IMR-90 (cell line): ENCODE results near the gene TUBB2B. TPM values are rescaled to one million over a fixed set of nuclear protein-coding genes. Genes with fewer than 3 reads are reported as not detected.

Source experiments
- ATAC-seq: fragments of 200-7000 bp; cut with Tn5 transposase; 2 replicates; pipeline ENCODE4 v1.9.1; 2020; ENCODE audit warnings: low read depth, mild to moderate bottlenecking, moderate library complexity
- BruUV-seq: library from RNA; stranded (reverse); fragments of 400-500 nt; replicated peaks from 2 replicates; lab custom pipeline; 2021; lab: Mats Ljungman, UMichigan
- CTCF ChIA-PET: fragments of 300-600 bp; formaldehyde crosslinking; extraction: SDS; loops from one replicate; lab custom pipeline; 2021; ENCODE audit warnings: antibody characterized with exemption; lab: Yijun Ruan, JAX
- POLR2A ChIA-PET: fragments of 300-600 bp; sonication (Branson Sonifier 250); formaldehyde crosslinking; loops from one replicate; lab custom pipeline; 2022; ENCODE audit warnings: antibody characterized with exemption; ENCODE audit not compliant: unreplicated experiment; lab: Charles Lee
- DNase-seq: peaks from one replicate; pipeline ENCODE4 v3.0.0; 2013
- H2AFZ ChIP-seq: replicated peaks from 2 replicates; pipeline ENCODE3; 2013; ENCODE audit warnings: low read length, mild to moderate bottlenecking; ENCODE audit not compliant: poor library complexity
- H2AK5ac ChIP-seq: 2 replicates; pipeline ENCODE4 v1.6.1; 2013; ENCODE audit warnings: low read depth, low read length, inconsistent platforms
- H2AK9ac ChIP-seq: replicated peaks from 2 replicates; pipeline ENCODE3; 2013; ENCODE audit warnings: mild to moderate bottlenecking, low read depth, low read length, moderate library complexity; ENCODE audit not compliant: poor library complexity
- H2BK120ac ChIP-seq: 2 replicates; pipeline ENCODE4 v1.6.1; 2013; ENCODE audit warnings: low read depth, low read length, inconsistent platforms
- H2BK15ac ChIP-seq: 3 replicates; pipeline ENCODE4 v1.6.1; 2013; ENCODE audit warnings: low read depth, low read length, inconsistent platforms
- H2BK20ac ChIP-seq: 2 replicates; pipeline ENCODE4 v1.6.1; 2013; ENCODE audit warnings: low read depth, mild to moderate bottlenecking, inconsistent platforms, low read length, moderate library complexity
- H2BK5ac ChIP-seq: 2 replicates; pipeline ENCODE4 v1.6.1; 2013; ENCODE audit warnings: mild to moderate bottlenecking, low read depth, low read length, inconsistent platforms; ENCODE audit not compliant: poor library complexity, severe bottlenecking
- H3K14ac ChIP-seq: replicated peaks from 2 replicates; pipeline ENCODE4 v1.6.1; 2013; ENCODE audit warnings: low read depth, low read length, inconsistent platforms
- H3K18ac ChIP-seq: 2 replicates; pipeline ENCODE4 v1.6.1; 2013; ENCODE audit warnings: low read depth, low read length, control low read depth
- H3K23ac ChIP-seq: 2 replicates; pipeline ENCODE4 v1.6.1; 2013; ENCODE audit warnings: low read depth, low read length, inconsistent platforms
- H3K27ac ChIP-seq: 2 replicates; pipeline ENCODE4 v1.5.1; 2013; ENCODE audit warnings: mild to moderate bottlenecking, control low read depth, low read length; ENCODE audit not compliant: insufficient read depth
- H3K27me3 ChIP-seq: 2 replicates; pipeline ENCODE4 v1.6.1; 2013; ENCODE audit warnings: low read length; ENCODE audit not compliant: control insufficient read depth, insufficient read depth
- H3K36me3 ChIP-seq: 2 replicates; pipeline ENCODE4 v1.6.1; 2013; ENCODE audit warnings: low read length, mixed read lengths; ENCODE audit not compliant: control insufficient read depth, insufficient read depth
- H3K4ac ChIP-seq: 2 replicates; pipeline ENCODE4 v1.6.1; 2013; ENCODE audit warnings: low read depth, low read length, inconsistent platforms
- H3K4me1 ChIP-seq: 2 replicates; pipeline ENCODE4 v1.6.1; 2013; ENCODE audit warnings: low read length, mixed read lengths; ENCODE audit not compliant: control insufficient read depth, insufficient read depth
- H3K4me2 ChIP-seq: 2 replicates; pipeline ENCODE4 v1.6.1; 2013; ENCODE audit warnings: low read depth, mild to moderate bottlenecking, control low read depth, low read length, moderate library complexity
- H3K4me3 ChIP-seq: 2 replicates; pipeline ENCODE4 v1.5.1; 2013; ENCODE audit warnings: low read depth, mild to moderate bottlenecking, control low read depth, low read length, moderate library complexity; ENCODE audit not compliant: insufficient read depth
- H3K56ac ChIP-seq: 2 replicates; pipeline ENCODE4 v1.6.1; 2013; ENCODE audit warnings: low read length, inconsistent platforms; ENCODE audit not compliant: insufficient read depth; ENCODE audit errors: extremely low read depth
- H3K79me1 ChIP-seq, 2 experiments: 2 replicates each; pipeline ENCODE4 v1.6.1; 2013; ENCODE audit warnings: low read length in 2 of 2, inconsistent platforms in 1 of 2, low read depth in 1 of 2
- H3K9ac ChIP-seq: 2 replicates; pipeline ENCODE4 v1.6.1; 2013; ENCODE audit warnings: low read depth, low read length, control low read depth
- H3K9me1 ChIP-seq: 2 replicates; pipeline ENCODE4 v1.6.1; 2013; ENCODE audit warnings: low read length, inconsistent platforms; ENCODE audit not compliant: insufficient read depth
- H3K9me3 ChIP-seq: 2 replicates; pipeline ENCODE4 v1.6.1; 2013; ENCODE audit warnings: low read length; ENCODE audit not compliant: control insufficient read depth, insufficient read depth
- H4K20me1 ChIP-seq: 2 replicates; pipeline ENCODE4 v1.6.1; 2013; ENCODE audit warnings: low read length, inconsistent platforms; ENCODE audit not compliant: insufficient read depth
- H4K5ac ChIP-seq: 2 replicates; pipeline ENCODE4 v1.6.1; 2013; ENCODE audit warnings: mild to moderate bottlenecking, low read depth, low read length, control low read depth
- H4K8ac ChIP-seq, 2 experiments: 2 replicates each; pipeline ENCODE4 v1.6.1; 2013; ENCODE audit warnings: low read depth in 2 of 2, low read length in 2 of 2, control low read depth in 1 of 2, inconsistent platforms in 1 of 2
- H4K91ac ChIP-seq: 2 replicates; pipeline ENCODE4 v1.6.1; 2013; ENCODE audit warnings: low read depth, low read length, inconsistent platforms; ENCODE audit not compliant: insufficient read depth
- BHLHE40 ChIP-seq: fragments of 150-350 bp; IDR thresholded peaks from 2 replicates; pipeline ENCODE4 v1.6.1; 2016; ENCODE audit warnings: mild to moderate bottlenecking, low read depth, low read length
- CEBPB ChIP-seq: IDR thresholded peaks from 2 replicates; pipeline ENCODE4 v1.6.1; 2012; ENCODE audit warnings: low read depth, low read length, improper control_type of control experiment
- CHD1 ChIP-seq: IDR thresholded peaks from 2 replicates; pipeline ENCODE4 v1.6.1; 2012; ENCODE audit warnings: low read depth, low read length, improper control_type of control experiment
- ELK1 ChIP-seq: fragments of 150-350 bp; IDR thresholded peaks from 2 replicates; pipeline ENCODE4 v1.6.1; 2016; ENCODE audit warnings: low read depth, mild to moderate bottlenecking, low read length, moderate library complexity, borderline replicate concordance
- FOS ChIP-seq: fragments of 150-350 bp; IDR thresholded peaks from 2 replicates; pipeline ENCODE4 v1.6.1; 2016; ENCODE audit warnings: low read depth, low read length
- MAFK ChIP-seq: IDR thresholded peaks from 2 replicates; pipeline ENCODE4 v1.6.1; 2012; ENCODE audit warnings: low read depth, low read length, improper control_type of control experiment
- MAZ ChIP-seq: IDR thresholded peaks from 2 replicates; pipeline ENCODE4 v1.6.1; 2012; ENCODE audit warnings: low read depth, mild to moderate bottlenecking, low read length, improper control_type of control experiment, moderate library complexity, borderline replicate concordance
- MXI1 ChIP-seq: IDR thresholded peaks from 2 replicates; pipeline ENCODE4 v1.6.1; 2012; ENCODE audit warnings: low read depth, mild to moderate bottlenecking, low read length, moderate library complexity, borderline replicate concordance
- NFE2L2 ChIP-seq: fragments of 150-350 bp; IDR thresholded peaks from 2 replicates; pipeline ENCODE4 v1.6.1; 2016; ENCODE audit warnings: low read depth, mild to moderate bottlenecking, low read length
- POLR2A ChIP-seq: IDR thresholded peaks from 2 replicates; pipeline ENCODE4 v1.6.1; 2012; ENCODE audit warnings: mild to moderate bottlenecking, low read depth, low read length
- RAD21 ChIP-seq: IDR thresholded peaks from 2 replicates; pipeline ENCODE4 v1.6.1; 2012; ENCODE audit warnings: low read length, improper control_type of control experiment
- RCOR1 ChIP-seq: IDR thresholded peaks from 2 replicates; pipeline ENCODE4 v1.6.1; 2012; ENCODE audit warnings: mild to moderate bottlenecking, low read length, improper control_type of control experiment; ENCODE audit not compliant: insufficient replicate concordance
- RFX5 ChIP-seq: IDR thresholded peaks from 2 replicates; pipeline ENCODE4 v1.8.0; 2012; ENCODE audit warnings: low read depth, mild to moderate bottlenecking, low read length, moderate library complexity
- SMC3 ChIP-seq: fragments of 150-350 bp; IDR thresholded peaks from 2 replicates; pipeline ENCODE4 v1.6.1; 2016; ENCODE audit warnings: low read depth, mild to moderate bottlenecking, antibody characterized with exemption, low read length, moderate library complexity
- USF2 ChIP-seq: fragments of 150-350 bp; IDR thresholded peaks from 2 replicates; pipeline ENCODE4 v1.6.1; 2017; ENCODE audit warnings: mild to moderate bottlenecking, antibody characterized with exemption, low read length, low read depth
- WGBS, 2 experiments: methylation state at CpG; one replicate each; pipeline versions ENCODE4 v1.1.5 to v1.1.7; 2013; ENCODE audit warnings: missing lambda C conversion rate in 2 of 2; ENCODE audit not compliant: insufficient read length in 1 of 2; ENCODE audit errors: extremely low coverage in 2 of 2; 5-methylcytosine and 5-hydroxymethylcytosine counted together
- dilution Hi-C: fragments of 300-500 bp; cut with HindIII; formaldehyde crosslinking; loops from one replicate; pipeline ENCODE4 v1.14.3; 2018; ENCODE audit warnings: low sequenced_read_pairs; ENCODE audit not compliant: unreplicated experiment
- in situ Hi-C: fragments of 300-500 bp; cut with MboI; formaldehyde crosslinking; loops from 3 replicates; pipeline ENCODE4 v1.14.3; 2019; ENCODE audit warnings: low sequenced_read_pairs, inconsistent platforms, mixed read lengths
- intact Hi-C: fragments of 100-400 bp; cut with micrococcal nuclease; formaldehyde crosslinking; loops from 2 replicates; pipeline ENCODE4 v1.10.0; 2022
- polyA plus RNA-seq, 3 experiments: library from polyadenylated mRNA; depleted of rRNA; stranded (reverse); fragments of >200 nt; gene quantifications; 2 replicates each; pipeline ENCODE4 v1.2.3, GENCODE V29; 2012; ENCODE audit warnings: low replicate concordance in 1 of 3
- total RNA-seq: library from RNA; depleted of rRNA; stranded (reverse); fragments of >200 nt; gene quantifications from 2 replicates; pipeline ENCODE4 v1.2.3, GENCODE V29; 2012
- TF ChIP-seq, protein P1 (sequence below): conservative IDR thresholded peaks from 2 replicates; pipeline ENCODE4 v1.5.1; 2012; ENCODE audit warnings: mild to moderate bottlenecking, low read depth, low read length, improper control_type of control experiment

TUBB2B gene
- total and polyA plus RNA-seq, 2 of the 4 experiments (the other 2 are of a cell fraction) = 13.6 to 21.1 TPM

DNA sequence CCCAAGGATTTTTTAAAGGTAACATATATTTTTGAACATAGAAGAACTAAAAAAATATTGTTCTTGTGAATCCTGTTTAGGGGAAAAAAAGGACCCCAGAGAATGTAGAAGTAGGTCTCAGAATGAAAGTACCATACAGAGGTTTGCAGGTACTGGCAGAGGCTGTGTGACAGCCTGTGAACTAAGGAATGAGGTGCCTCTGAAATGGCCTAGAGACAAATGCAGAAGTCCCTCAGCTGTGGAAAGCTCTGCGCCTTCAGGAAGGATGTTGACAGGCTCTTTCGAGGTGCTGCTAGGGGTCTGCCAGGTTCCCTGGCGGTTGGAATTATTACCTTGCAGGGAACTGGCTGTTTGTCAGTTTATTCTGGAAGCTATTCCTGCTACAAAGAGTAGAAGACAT, 8.6 kb upstream of the TUBB2B start:
- H3K56ac ChIP-seq = no peak overlapping the region
- dilution Hi-C loops (no loop called here), in situ Hi-C loops (no loop called here), intact Hi-C loops (no loop called here)
- TF ChIP-seq NFE2L2 (no peak), FOS (no peak), SMC3 (no peak), MXI1 (no peak), ELK1 (no peak), CEBPB (no peak), RFX5 (no peak), USF2 (no peak), MAFK (no peak), POLR2A (no peak), RCOR1 (no peak), MAZ (no peak), RAD21 (no peak), BHLHE40 (no peak), CHD1 (no peak)
- TF ChIP-seq, protein P1, sequence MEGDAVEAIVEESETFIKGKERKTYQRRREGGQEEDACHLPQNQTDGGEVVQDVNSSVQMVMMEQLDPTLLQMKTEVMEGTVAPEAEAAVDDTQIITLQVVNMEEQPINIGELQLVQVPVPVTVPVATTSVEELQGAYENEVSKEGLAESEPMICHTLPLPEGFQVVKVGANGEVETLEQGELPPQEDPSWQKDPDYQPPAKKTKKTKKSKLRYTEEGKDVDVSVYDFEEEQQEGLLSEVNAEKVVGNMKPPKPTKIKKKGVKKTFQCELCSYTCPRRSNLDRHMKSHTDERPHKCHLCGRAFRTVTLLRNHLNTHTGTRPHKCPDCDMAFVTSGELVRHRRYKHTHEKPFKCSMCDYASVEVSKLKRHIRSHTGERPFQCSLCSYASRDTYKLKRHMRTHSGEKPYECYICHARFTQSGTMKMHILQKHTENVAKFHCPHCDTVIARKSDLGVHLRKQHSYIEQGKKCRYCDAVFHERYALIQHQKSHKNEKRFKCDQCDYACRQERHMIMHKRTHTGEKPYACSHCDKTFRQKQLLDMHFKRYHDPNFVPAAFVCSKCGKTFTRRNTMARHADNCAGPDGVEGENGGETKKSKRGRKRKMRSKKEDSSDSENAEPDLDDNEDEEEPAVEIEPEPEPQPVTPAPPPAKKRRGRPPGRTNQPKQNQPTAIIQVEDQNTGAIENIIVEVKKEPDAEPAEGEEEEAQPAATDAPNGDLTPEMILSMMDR = no peak
- CTCF ChIA-PET = interaction anchor here (1.4 kb wide), 1 partner anchor 15 kb away, joined by 3 read pairs; no protein-coding TSS in a partner anchor
- no peak overlapping the region for H4K5ac ChIP-seq
- no peak overlapping the region for H3K14ac ChIP-seq
- H2BK15ac ChIP-seq = no peak overlapping the region
- no peaks in the 10 kb centered on the region for H3K36me3 ChIP-seq
- H3K4ac ChIP-seq = no peak overlapping the region
- H3K4me1 ChIP-seq = peaks cover 3% of the 10 kb centered on the region; the same call in 1 of the 2 replicates
- H3K27ac ChIP-seq = no peak overlapping the region
- no peak overlapping the region for H2AK9ac ChIP-seq
- no peak overlapping the region for H2AK5ac ChIP-seq
- no peaks in the 10 kb centered on the region for H3K9me3 ChIP-seq
- no peak overlapping the region for H3K4me2 ChIP-seq
- no peak overlapping the region for H4K91ac ChIP-seq
- no peak overlapping the region for H3K4me3 ChIP-seq
- no peak overlapping the region for H2BK20ac ChIP-seq
- H2BK5ac ChIP-seq = no peak overlapping the region
- H2BK120ac ChIP-seq = no peak overlapping the region
- BruUV-seq = no TSS peak
- no peak overlapping the region for H4K8ac ChIP-seq
- H3K18ac ChIP-seq = no peak overlapping the region
- no CpG with 5 or more reads among the region's 3 CpGs for WGBS, 2 experiments
- no peak overlapping the region for H3K9ac ChIP-seq
- peaks cover 10% of the 10 kb centered on the region for H3K27me3 ChIP-seq
- ATAC-seq (no peak), DNase-seq (no peak)
- H3K23ac ChIP-seq = no peak overlapping the region
- H2AFZ ChIP-seq = no peak overlapping the region
- 0 out of 2 replicates have a peak, but pooled peaks cover 3% of the 10 kb centered on the region for H3K9me1 ChIP-seq
- H3K79me1 ChIP-seq = no peaks in the 10 kb centered on the region
- H4K20me1 ChIP-seq = no peaks in the 10 kb centered on the region
- POLR2A ChIA-PET = no interaction called here
